ENCODE results near the gene LINS1. TPM values are rescaled to one million over a fixed set of nuclear protein-coding genes. Genes with fewer than 3 reads are reported as not detected.

The LINS1 gene
- polyA plus RNA-seq, 3 donors: 2.6 to 9.9 (median 3.9) TPM

GRCh38 chr15:100528833-100529428 lies 73.1 kb downstream of the LINS1 start, which contains the start of gene CERS3:
CERS3 (minus strand) TSS chr15:100528950; CDS start chr15:100501849, 27,101 bp downstream.
- no peak within 1 kb of the TSS for H3K27ac ChIP-seq (ENCODE audit: low read depth, low read length)
- 80 to 89% (median 87%) methylated on average over 10 of the region's 10 CpGs for WGBS, 3 donors

GRCh38 chr15:100526027-100526481 lies 75.9 kb downstream of the LINS1 start:
- no peak overlapping the region for H3K27ac ChIP-seq (ENCODE audit: low read depth, low read length)
- WGBS, 3 donors: 28 to 52% (median 45%) methylated on average over 6 of the region's 6 CpGs

GRCh38 chr15:100525436-100525835 lies 76.5 kb downstream of the LINS1 start:
- no peak overlapping the region for H3K27ac ChIP-seq (ENCODE audit: low read depth, low read length)
- 45 to 68% (median 59%) methylated on average over 1 of the region's 1 CpG for WGBS, 3 donors

- no peak overlapping the region for H3K27ac ChIP-seq (ENCODE audit: low read depth, low read length)
- 49 to 78% (median 60%) methylated on average over 2 of the region's 2 CpGs for WGBS, 3 donors
These were observed 77.7 kb downstream of the LINS1 start for GRCh38 chr15:100524326-100524725.

- H3K27ac ChIP-seq (ENCODE audit: low read depth, low read length): no peak overlapping the region
- 82 to 94% (median 85%) methylated on average over 3 of the region's 3 CpGs for WGBS, 3 donors
These were observed 80.1 kb downstream of the LINS1 start for GRCh38 chr15:100521907-100522306.

- no peak overlapping the region for H3K27ac ChIP-seq (ENCODE audit: low read depth, low read length)
- WGBS, 3 donors: 52 to 76% (median 54%) methylated on average over 7 of the region's 7 CpGs
These were observed 81.7 kb downstream of the LINS1 start for GRCh38 chr15:100520132-100520921.

GRCh38 chr15:100517846-100518245 lies 84.1 kb downstream of the LINS1 start:
- WGBS, 3 donors: 50 to 70% (median 62%) methylated on average over 3 of the region's 3 CpGs
- H3K27ac ChIP-seq (ENCODE audit: low read depth, low read length): no peak overlapping the region

Other genes starting within 250 kb of the LINS1 start
- under 1 TPM in 2 of 3 donors, not detected in 1; 0.02 to 0.12 TPM for gene CERS3, start 73.2 kb downstream of the LINS1 start, polyA plus RNA-seq
- gene ASB7, start 405 bp upstream of the LINS1 start, polyA plus RNA-seq: 1 to 10 TPM; 2.1 to 4.2 (median 3.0) TPM

Data from adipose tissue (tissue), 3 donors.